Stimulated activated CD8-positive, alpha-beta memory T cell treated with anti-CD3 and anti-CD28 coated beads, Interleukin-15, amount 100 ng/mL, for 1 hour (primary cell): ENCODE results near the gene MYG1.
"Not testable (repeated sequence)": the region's sequence is repeated elsewhere in the genome, so short reads cannot be mapped to it uniquely, and the experiment has no call there.

Source experiments
- DNase-seq: peaks from one replicate; pipeline ENCODE4 v3.0.0-alpha.2; 2020; ENCODE audit warnings: low read depth

Gene MYG1

GRCh38 chr12:53327435-53328042 lies 28.0 kb downstream of the MYG1 start:
- no peak for DNase-seq

DNA sequence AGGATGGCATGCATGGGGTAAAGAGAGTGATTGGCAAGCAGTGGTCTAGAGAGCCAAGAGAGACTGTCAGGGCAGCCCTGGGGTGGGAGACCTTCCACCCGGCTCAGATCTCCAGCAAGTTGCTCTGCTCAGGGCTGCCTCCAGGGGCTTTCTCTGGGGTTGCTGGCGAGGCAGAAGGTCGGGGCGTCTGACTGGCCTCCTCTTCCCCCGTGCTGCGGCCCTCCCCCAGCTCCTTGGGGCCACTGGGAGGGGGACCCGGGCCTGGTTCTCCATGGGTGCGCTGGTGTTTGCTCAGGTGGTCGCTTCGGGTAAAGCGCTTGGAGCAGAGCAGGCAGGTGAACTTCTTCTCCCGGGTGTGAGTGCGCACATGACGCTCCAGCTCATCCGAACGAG lies 28.5 kb downstream of the MYG1 start:
- no peak for DNase-seq

DNA sequence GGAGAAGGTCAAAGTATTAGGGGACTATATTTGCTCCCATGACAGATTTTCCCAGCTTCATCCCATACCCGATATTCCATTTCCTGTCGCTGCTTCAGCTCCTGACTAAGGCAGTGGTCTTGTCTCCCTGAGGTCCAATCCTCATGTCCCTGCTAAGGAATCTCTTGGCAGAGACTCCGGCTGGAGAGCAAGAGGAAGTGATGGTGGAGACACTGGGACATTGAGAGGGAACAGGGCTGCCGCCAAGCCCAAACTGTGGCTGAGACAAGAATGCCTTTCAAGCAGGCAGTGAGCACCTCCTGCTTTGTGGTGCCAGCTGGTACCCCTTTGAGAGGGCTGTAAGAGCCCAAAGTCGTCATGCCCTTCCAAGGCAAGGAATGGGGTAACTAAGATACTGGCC lies 31.2 kb downstream of the MYG1 start:
- DNase-seq = no peak

DNA sequence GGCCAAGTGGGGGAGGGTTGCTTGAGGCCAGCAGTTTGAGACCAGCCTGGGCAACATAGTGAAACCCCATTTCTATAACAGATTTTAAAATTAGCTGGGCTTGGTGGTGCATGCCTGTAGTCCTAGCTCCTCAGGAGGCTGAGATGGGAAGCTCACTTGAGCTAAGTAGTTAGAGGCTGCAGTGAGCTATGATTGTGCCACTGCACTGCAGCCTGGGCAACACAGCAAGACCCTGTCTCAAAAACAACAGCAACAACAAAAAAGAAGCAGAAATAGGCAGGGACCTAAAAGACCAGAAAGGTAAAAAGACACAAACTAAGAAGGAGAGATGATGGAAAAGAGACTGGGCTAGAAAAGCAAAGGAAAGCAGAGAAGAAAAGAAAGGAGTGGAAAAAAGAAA lies 32.8 kb downstream of the MYG1 start:
- not testable (repeated sequence) for DNase-seq

GRCh38 chr12:53332744-53333143 lies 33.2 kb downstream of the MYG1 start:
- DNase-seq = no peak

- no peak for DNase-seq
These were observed 33.8 kb downstream of the MYG1 start for GRCh38 chr12:53333289-53333688.

GRCh38 chr12:53333845-53334244 lies 34.4 kb downstream of the MYG1 start:
- no peak for DNase-seq

DNA sequence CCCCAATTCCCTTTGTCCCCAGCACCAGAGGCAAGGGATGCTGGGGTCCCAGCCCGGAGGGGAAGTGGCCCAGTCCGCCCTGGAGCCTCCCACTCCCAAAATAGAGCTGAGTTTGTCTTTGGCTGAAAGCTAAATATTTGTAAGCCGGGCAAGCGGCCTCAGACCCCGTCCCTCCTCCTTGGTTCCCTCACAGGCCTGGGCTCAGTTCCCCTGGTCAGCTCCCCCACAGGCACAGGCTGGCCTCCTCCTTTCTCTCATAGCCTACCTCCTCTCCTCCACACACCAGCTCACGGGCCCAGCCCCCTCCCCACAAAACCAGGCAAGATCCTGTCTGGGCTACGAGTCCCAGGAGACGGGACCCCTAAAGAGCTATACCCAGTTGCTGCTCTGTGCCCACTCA lies 35.3 kb downstream of the MYG1 start:
- no peak for DNase-seq

- no peak for DNase-seq
These were observed 36.7 kb downstream of the MYG1 start, which contains the start of gene SP7 for GRCh38 chr12:53336181-53336681. Gene SP7, minus strand, starts transcription at chr12:53336354. Its CDS starts 708 bp downstream, at chr12:53335646.

DNA sequence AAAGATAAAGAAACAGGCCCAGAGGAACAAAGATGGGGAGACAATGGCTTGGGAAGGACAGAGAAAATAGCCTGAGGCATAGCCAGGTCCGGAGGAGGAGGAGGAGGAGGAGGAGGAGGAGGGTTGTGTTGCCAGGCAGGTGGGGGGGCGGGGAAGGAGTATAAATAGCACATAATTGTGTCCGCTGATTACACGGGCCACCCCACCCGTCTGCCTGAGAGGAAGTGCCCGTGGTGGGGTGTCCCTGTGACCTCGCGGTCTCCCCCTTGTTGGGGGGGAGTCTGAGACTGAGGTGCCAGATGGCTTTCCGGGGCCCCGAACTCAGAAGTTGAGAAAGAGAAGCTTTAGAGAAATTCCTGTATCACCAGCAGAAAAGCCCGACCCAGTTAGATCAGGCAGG lies 38.5 kb downstream of the MYG1 start:
- no peak for DNase-seq

DNA sequence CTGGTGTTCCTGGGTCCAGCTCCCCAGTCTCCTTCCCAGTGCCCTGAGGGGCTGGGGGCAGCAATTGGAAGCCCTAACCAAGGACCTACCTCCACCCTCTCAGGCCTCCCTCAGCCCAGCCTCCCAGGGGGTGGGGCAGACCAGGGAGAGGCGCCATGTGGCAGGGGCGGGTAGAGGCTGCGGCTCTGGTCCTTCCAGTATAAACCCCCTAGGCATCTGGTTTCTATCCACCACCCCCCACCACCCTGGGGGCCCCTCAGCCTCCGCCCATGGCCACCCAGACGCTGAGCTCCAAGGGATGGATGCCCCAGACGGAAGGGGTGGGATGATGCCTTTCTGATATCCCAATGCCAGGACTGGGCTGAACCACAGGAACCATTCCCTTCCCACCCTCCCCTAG lies 39.4 kb downstream of the MYG1 start:
- no peak for DNase-seq

DNA sequence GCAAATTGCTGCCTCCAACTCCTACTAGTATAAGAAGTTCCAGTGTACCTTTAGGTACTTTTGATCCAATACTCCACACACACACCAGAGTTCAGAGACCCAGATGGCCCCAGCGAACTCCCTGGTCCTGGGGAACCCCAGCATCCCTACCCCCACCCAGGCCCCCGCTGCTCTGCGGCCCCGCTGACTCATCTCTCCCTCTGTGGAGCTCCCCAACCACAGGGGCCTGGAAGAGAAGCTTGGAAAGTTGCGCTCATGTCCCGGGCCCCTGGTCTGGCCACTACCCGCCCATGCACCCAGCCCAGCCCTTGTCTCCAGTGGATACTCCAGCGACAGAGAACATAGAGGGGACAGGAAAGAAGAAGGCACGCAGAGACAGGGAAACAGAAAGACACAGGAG lies 40.9 kb downstream of the MYG1 start:
- no peak for DNase-seq

DNA sequence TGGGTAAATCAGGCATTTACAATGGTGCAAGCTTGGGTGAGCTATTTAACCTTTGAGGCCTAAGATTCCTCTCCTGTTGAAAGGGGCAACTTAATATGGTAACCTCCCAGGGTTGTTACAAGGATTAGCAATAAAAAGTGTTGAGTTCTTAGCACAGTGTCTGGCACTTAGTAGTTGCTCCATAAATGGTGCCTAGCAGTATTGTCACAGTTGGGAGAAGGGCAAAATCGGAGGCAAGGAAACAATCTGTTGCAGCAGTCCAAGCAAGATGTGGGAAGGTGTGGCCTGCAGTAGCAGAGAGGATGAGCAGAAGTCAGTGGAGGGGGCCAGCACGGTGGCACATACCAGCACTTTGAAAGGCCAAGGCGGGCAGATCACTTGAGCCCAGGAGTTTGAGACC lies 44.0 kb downstream of the MYG1 start:
- DNase-seq = no peak

DNA sequence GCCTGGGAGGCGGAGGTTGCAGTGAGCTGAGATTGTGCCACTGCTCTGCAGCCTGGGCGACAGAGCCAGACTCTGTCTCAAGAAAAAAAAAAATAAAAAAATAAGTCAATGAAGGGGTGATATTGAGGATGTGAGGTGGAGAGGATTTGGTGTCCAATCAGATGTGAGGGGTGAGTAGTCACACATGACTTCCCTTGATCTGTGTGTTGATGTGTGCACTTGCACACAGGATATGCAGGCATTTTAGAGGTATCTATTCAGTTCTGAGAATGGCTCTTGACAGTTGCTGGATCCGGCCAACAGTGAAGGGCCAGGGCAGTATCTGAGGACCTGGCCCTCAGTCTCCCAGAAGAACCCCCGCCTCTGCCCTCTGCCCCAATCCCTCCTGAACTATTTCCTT lies 44.5 kb downstream of the MYG1 start:
- no peak for DNase-seq

DNA sequence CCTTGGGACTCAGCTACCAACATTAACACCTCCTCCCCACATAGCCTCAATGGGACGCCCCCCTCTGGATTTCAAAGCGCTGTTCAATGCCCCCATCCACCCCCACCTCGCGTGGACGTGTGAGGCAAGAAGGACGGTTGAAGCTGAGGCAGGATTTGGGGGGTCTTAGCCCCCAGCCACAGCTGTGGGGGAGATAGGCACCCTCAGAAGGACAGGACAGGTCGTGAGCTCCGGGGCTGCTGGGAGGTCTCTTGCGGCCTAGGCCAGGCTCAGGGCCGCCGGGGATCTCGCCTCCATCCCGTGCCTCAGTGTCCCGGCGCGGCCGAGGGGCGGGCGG lies 45.0 kb downstream of the MYG1 start:
- no peak for DNase-seq

DNA sequence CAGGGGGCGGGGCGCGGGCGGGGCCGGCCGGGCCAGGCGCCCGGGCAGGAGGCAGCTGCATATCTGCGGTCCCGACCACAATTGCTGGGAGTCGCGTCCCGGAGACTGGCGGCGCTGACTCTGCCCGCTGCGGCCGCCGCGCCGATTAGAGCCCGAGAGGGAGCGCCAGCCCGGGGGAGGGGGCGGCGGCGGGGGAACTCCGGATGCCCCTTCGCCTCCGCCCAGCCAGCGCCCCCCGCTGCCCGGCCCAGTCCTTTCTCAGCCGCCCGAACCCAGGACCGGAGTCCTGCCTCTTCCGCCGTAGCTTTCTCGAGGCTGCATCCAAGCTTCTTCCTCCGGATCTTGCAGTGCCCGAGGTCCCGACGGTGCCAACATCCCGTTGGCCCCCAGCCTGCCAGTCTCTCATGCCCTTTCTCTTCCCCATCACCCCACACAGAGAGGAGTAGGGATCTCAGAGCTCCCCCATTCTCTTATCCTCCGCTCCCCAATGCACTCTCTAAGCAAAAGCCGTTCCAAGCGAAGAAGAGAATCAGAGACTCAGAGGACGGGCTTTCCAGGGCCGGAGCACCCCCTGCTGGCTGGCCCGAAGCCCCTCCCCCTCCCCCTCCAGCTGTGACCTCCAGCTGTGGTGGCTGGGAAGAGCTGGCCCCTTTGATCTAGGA lies 45.5 kb downstream of the MYG1 start:
- DNase-seq = peak; percentile 39

- DNase-seq = no peak
These were observed 46.1 kb downstream of the MYG1 start for GRCh38 chr12:53345486-53346188.

DNA sequence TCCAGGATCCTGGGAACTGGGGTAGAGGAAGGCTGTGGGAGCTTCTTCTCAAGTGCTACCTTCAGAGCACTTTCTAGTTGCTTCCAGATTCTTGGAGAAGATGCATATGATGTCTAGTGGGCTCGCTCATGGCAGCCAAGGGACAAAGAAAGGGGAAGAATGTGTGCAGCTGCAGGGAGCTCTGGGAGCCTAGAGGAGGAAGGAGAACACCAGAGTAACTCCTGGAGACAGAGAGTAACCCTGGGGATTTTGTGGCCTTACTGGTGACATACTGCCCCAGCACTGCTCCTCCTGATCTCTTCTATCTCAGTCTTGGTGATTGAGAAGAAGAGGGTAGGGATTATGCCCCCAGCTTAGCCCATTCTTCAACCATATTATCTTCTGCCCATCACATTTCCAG lies 47.0 kb downstream of the MYG1 start:
- no peak for DNase-seq

- no peak for DNase-seq
These were observed 48.4 kb downstream of the MYG1 start for GRCh38 chr12:53347905-53348304.

DNA sequence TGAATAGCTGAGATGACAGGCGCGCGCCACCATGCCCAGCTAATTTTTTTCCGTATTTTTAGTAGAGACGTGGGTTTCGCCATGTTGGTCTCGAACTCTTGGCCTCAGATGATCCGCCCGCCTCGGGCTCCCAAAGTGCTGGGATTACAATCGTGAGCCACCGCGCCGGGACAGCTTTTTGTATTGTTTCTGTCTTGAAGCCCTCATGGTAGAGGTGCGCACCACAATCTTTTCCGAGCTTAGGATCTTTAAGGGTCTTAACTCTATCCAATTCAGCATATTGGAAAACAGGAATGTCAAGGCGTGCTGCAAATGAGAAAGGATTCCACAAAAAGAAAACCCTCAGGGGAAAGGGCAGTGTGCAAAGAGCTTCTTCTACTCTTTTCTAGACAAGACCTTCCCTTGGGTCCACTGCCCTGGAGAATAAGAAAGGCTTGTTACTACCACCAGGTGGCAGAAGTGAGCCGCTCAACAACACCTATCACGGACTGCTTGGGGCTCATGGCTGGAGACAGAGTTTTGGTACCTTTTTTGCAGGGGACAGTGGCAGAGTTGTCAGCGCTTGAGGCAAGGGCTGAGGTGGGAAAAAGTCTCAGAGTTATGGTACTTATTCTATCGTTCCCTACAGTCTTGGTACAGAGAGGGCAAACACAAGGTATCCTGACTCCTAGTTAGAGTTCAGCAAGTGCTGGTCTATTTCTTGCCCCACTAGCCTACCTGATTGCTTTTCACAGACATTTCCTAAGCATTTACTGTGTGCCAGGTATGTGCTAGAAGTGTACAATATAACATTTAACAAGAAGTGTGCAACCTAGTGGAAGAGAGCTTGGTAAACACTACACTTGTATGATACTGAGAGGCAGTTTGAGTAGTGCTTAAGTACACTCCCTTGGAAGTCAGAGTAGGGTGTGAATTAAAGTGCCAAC lies 53.1 kb downstream of the MYG1 start:
- DNase-seq = peak; percentile 65

- DNase-seq = no peak
These were observed 53.8 kb downstream of the MYG1 start for GRCh38 chr12:53353257-53353655.

GRCh38 chr12:53355121-53355520 lies 55.6 kb downstream of the MYG1 start:
- DNase-seq = no peak
